SK-N-DZ (cell line): ENCODE data around the gene PPP1R26.

Experiments
- DNase-seq: peaks from one replicate; pipeline ENCODE4 v3.0.0-alpha.2; 2015; ENCODE audit warnings: low spot score

PPP1R26 gene

DNA sequence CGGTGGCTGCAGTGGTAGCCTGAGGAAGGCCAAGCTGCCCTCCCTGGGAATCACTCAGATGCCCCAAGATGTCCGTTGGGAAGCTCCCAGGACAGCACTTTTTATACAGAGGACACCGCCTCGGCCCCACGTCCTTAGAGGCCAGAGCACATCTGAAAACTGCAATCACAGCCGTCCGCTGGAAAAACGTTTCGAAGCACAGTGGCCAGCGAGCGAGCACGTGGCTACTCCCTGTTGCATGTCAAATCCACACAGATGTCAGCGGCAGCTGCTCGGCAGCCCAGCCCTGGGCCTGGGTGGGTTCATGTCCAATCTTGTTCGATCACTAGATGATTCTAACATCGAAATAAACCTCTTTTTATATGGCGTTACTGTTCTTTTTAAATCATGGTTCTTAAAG, 8.9 kb downstream of the PPP1R26 start:
- no peak for DNase-seq

DNA sequence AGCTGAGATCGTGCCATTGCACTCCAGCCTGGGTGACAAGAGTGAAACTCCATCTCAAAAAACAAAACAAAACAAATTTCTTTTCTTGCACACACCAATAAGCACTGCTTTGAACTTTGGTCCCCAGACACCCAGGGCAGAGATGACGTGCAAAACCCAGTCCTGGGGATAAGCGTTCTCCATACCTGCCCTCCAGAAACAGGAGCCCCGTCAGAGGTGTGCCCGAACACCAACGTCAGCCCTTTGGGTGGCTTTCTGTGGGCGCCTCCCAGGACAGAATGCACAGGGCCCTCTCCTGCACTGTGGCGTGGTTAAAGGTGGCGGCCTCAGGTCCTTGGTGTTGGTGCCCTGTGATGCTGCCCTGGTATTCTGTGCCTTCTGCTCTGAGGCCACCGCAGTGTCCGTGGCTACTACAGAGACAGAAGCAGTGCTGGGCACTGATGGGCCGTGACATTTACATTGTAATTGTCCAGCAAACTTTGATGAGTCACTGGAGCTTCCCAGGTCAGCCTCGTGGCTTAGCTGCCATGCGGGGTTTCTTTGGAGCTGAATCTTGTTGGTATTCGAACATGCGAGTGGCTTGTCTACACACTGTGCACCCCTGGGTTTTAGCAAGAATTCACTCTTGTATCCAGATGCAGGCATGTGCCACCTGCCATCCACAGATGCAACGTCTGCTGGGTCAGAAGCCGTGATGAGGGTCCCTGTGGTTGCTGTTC, 9.8 kb downstream of the PPP1R26 start:
- no peak for DNase-seq

DNA sequence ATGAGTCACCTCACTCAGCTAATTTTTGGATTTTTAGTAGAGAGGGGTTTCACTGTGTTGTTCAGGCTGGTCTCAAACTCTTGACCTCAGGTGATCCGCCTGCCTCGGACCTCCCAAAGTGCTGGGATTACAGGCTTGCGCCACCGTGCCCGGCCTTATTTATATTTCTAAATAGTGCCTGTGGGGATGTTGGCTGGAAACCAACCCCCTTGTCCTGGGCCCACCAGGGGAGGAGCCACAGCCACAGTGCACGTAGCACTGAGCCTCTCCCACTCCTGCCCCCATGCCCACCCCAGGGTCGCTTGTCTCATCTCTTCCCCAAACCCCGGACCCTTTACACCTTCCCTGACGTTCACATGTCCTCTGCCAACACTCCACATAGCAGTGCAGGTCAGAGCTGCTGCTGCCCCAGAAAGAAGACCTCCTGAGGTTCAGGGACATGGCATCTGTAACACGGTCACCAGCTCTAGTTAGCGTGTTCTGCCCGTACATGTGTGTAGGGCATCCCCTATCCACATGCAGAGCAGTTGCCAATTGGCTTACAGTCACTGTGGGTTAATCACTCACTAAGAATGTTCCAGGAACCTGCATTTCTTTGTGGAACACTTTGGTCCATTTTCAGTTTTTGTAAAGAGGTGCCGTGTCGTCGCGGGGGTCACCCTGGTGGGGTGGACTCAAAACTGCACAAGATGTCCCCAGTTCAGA, 10.7 kb downstream of the PPP1R26 start:
- DNase-seq = no peak

DNA sequence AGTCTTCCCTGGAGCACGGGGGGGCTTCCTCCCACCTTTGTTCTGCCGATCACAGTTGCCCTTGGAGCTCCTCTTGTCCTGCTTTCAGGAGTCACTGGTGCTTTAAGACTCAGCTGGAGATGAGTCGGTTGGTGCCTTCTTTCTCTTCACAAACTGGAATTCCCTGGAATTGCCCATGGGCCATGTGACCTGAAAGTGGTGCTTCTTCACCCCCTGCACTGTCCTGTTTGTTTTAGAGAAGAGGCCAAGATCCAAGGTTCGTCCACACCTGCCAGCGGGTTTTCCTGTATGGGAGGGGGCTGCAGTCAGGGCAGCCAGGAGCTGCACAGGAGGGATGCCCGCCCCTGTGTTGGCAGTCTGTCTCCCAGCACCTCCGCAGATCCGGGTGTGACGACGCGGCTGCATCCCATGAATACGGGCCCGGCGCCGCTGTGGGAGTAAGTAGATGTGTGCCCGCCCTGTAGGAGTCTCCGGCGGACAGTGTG, 11.4 kb downstream of the PPP1R26 start:
- DNase-seq = no peak

DNA sequence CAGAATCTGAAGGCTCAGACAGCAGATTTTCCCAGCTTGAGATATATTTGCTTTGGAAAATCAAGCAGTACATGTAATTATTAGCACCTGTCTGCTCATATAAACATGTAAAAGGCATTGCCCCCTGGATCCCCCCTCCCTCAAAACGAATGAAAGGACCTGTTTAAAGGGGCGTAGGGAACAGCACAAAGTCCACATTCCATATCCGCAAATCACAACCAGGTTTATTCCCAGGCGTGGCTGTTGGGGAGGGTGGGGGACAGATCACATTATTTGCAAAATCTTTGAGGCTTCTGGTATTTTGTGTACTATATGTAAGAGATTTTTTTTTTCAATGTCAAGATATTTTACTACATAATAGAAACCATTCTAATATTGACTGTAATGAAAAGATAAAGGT, 12.2 kb downstream of the PPP1R26 start:
- no peak for DNase-seq

DNA sequence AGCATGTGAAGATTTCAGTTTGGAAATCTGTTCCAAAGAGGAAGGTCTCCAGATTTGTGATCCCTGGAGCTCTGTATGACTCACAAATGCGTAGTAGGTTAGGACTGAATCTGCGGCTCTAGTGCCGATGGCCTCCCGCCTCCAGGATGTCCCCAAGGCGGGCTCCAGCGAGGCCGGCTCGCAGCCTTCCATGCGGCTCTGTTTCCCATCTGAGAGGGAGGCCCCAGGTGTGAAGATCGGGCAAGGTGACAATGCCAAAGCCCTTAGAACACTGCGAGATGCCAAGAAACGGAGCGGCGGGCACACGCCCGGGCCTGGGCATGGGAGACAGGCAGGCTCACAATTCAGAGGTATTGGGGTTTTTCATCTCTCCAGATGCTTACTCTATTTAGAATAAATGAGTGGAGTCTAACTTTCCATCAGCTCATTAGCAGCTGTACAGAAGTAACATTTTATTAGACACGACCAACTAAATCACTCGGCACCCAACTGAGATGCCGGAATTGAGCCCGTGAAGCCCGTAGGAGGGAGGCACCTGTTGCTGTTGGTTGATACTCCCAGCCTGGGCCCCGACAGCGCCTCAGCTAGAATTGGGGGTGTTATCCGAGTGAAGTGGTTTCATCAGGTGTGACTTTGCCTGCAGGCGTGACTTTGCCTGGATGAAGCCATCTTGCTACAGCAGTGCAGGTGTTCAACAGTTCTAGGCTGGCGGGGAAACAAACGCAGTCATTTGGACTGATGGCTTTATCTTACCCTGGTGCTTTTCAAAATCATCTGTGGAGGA, 13.5 kb downstream of the PPP1R26 start:
- no peak for DNase-seq

DNA sequence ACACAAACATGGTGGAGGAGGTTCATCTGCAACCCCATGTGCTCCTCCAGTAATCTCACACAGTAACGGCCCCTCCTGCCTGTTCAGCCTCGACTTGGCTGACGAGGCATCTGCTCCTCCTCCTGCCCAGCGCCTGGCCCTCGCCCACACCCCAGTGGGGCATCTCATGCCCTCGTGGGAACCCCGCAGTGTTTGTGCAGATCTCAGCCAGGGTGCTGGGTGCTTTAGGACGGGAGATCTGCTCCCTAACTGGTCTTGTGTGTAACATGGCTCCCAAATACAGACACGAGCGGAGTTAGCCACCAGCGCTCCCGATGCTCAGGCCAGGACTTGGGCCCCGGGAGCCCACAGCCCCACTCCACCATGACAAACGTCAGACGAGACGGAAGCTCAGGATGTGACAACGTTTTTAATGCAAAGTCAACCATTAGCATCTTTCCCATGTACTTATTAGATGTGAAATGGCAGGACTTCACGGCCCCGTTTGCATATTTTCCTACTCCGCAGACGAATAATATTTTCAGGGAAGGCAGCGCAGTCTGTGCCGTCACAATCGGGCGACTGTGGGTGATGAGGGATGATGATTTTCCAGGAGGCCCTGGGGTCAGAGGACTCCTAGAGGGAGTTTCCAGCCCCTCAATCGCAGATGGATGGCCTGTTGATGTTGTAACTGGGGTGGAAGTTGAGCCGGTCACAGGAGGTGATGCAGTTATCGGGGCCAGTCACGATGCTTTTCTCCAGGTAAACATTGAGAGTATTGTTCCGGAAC, 15.4 kb downstream of the PPP1R26 start:
- no peak for DNase-seq

DNA sequence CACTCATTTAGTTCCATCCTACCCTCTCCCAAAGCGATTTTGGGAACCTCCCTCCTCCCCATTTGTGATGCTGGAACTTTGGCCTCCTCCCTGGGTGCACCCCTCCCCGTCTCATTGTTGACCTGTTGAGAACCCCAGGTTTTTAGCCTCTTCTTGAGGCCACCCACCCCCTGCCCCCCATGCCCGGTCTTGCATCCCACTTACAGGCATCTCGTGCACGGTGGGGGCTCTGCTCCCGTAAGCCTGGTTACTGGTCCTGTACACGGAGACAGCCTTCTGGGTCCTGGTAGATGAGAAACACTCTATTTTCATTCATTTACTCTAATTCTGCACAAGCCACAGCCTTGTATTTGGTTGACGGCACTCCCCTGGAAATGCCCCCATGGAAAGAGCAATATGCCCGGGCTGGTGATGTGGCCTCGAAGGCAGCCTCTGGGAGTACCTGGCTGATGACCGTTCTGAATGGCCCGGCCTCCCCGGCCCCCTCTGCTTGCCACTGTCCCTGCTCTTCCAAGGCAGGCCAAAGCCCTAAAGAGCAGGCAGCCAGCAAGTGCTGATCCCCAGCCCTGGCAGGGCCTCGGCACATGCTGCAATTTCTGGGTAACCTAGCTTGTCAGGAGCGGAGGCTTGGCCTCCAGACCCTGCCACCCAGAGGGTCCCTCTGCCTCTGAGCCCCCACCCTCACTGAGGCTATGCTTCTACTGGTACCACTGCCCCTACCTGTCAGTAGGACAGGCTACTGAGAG, 19.0 kb downstream of the PPP1R26 start:
- DNase-seq = no peak

DNA sequence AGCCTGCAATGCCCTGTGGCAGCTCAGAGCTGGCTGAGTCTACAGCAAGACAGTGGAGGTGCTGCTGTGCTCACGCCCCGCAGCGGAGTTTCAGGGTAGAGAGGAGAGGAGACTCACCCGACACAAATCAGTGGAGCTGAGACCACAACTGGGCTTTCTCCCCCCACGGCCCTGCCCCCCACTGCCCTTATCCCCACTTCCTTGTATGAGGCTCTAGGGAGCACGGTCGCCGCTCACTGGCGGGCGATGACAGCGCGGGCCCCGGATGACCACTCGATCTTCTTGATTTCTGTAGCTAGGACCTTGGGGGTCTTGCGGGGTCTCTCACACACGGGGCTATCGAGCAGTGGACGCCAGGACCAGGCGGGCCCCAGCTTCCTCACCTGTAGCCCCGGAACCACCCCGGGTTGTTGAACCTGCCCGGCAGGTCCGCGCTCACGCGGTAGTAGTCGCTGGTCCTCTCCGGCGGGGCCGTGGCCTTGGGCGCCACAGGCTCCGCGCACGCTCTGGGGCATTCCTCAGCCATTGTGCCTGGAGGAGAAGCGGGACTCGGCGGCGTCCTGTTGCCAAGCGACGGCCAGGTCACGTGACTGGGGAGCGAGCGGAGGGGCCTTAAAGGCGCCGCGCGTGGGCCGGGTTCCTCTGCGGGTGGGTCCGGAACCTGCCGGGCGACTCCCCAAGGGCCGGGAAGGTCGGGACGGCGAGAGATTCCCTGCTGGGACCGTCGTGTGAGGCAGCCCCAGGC, 19.9 kb downstream of the PPP1R26 start:
- DNase-seq = peak; percentile 88

DNA sequence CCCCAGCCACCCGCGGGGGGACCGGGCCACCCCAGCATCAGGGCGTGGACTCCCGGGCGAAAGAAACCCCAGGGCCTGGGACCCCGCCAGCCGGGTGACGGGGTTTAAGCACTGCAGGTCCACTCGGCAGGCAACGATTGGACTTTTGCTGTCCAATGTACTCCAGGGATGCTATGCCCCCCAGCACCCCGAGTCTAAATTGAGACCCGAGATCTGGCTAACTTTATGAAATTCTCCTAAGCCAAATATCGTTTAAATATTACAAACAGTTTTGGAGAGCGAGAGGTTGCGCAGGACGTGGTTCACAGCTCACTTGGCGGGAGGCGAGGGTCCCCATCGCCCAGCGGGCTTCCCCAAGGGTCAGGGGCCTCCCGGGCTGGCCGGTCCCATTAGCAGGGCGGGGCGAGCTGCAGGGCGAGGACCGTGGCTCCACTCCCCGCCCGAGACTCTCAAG, 20.5 kb downstream of the PPP1R26 start:
- no peak for DNase-seq

DNA sequence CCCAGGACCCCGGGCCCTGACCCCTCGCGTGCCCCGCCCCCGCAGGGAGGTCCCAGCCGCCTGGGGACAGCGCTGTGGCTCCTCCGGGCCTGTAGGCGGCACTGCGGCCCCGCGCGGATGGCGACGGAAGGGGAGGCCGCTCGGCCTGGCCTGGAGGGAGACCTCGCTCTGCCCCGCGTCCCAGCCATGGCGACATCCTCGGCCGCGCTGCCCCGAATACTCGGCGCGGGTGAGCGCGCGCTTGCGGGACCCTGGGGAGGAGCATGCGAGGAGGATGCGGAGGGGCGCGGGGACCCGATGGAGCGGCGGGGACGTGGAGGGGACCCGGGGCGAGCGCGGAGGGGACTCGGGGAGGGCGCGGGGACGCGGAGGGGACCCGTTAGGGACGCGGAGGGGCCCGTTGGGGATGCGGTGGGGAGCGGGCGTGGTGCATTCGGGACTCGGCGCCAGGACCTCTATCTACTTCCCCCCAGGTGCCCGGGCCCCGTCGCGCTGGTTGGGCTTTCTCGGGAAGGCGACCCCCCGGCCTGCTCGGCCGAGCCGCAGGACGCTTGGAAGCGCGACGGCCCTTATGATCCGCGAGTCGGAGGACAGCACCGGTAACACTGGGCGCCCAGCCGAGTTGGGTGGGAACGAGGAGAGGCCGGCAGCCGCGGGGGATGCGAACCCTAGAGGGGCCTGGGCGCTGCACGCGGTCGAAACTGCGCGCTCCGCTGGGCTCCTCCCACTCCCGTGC, 21.1 kb downstream of the PPP1R26 start, which contains the start of gene MRPS2:
Gene MRPS2 (plus strand): TSS at position 158 of the 736 bp plus-strand sequence. CDS start 29 bp downstream, at position 187.
- DNase-seq = peak; percentile 86

DNA sequence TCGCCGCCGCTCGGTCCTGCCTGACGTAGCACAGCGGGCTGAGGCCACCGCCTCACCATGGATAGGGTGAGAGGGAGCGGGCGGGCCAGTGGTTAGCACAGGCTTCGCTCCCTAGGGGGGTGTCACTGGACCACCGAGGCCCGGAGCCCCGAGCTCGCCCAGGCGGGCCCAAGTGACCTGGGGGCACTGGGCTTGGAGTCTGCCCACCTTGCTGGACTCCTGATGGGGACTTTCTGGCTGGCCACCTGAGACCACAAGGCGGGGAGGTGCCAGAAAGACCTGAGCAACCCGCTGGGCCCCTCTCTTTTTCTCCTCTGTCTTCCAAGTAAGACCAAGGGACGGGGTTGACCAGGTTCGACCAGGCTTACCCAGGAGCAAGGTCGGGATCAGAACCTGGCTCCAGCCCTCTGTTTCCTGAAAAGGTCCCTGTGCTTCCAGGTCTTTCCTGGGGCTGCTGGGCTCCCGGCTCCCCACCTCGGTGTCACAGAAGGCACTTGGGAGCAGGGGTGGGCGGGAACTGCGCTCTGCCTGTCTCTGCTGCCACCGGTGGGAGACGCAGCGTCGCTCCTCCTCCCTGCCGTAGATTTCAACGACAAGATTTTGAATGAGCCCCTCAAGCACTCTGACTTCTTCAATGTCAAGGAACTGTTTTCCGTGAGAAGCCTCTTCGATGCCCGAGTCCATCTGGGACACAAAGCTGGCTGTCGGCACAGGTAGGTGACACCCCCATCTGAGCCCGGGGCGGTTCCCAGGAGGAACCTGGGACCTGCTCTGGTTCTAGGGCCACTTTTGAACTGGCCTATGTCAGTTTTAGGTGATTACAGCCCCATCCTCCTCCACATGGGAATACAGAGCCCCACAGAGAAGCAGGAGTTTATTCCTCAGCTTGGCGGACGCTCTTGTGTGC, 21.9 kb downstream of the PPP1R26 start:
- DNase-seq = no peak

DNA sequence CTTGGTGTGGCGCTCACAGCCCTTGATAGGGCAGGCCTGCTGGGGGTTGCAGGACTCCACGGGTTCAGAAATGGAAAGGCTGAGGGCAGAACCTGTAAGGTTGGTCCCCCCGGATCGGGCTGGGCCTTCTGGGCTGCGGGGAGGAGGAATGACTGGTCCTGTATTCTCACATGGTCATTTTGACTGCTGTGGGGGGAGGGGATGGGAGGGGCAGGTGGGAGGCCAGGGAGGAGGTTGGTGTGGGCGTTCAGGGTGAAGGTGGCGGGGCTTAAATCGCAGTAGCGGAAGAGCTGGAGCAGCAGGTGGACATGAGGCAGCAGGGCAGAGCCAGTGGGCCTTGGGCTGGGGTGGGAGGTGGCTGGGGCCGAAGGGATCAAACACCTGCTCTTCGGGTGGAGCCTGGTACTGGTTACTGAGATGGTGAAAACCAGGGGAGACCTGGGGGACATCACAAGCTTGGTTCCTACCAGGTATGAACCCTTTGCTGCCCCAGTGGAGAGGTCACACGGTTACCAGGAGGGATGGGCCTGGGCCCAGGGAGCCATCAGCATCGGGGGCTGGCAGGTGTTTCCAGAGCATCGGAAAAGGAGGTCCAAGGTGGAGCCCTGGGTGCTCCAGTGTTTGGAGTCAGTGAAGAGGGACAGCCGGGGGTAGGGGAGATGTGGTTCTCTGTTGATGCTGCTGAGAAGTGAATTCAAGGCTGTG, 22.7 kb downstream of the PPP1R26 start:
- DNase-seq = no peak

DNA sequence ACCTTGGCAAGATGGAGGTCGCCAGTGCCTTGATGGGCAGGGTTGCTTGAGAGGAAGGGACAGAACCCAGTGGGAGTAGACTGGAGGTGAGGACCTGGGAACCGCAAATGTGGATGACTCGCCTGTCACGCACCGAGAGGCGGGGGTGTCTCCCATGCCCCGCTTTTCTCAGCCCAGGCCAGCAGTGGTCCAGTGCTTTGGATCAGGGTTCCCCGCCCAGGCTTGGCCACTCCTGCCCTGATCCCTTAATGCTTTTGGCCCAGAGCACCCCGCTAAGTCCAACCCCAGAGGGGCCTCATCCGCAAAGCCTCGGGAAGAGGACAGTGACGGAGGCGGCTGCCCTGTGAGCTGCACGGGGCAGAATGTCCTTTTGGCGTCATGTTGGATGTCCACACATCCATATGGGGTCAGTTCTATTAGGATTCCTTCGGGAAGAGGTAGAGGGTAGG, 23.3 kb downstream of the PPP1R26 start:
- DNase-seq = no peak

DNA sequence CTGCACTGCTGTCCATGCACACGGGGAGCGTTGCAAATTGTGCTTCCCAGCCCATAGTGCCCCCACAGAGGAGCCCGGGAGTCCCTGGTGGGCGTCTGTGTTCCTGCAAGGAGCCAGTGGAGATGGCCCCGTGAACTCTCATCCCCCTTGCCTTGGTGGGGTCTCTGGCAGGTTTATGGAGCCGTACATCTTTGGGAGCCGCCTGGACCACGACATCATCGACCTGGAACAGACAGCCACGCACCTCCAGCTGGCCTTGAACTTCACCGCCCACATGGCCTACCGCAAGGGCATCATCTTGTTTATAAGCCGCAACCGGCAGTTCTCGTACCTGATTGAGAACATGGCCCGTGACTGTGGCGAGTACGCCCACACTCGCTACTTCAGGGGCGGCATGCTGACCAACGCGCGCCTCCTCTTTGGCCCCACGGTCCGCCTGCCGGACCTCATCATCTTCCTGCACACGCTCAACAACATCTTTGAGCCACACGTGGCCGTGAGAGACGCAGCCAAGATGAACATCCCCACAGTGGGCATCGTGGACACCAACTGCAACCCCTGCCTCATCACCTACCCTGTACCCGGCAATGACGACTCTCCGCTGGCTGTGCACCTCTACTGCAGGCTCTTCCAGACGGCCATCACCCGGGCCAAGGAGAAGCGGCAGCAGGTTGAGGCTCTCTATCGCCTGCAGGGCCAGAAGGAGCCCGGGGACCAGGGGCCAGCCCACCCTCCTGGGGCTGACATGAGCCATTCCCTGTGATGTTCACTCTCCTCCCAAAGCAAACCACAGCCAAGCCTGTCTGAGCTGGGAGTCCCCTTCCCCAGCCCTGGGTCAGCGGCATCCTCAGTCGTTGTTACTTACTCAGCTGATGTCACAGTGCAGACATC, 24.0 kb downstream of the PPP1R26 start:
- no peak for DNase-seq
